SK-N-MC (cell line): ENCODE data around the gene CCRL2.

ENCODE experiments used
- DNase-seq: peaks from one replicate; pipeline ENCODE4 v3.0.0-alpha.2; 2011; ENCODE audit warnings: low read depth, low spot score
- H3K27ac ChIP-seq: fragments of 200-600 bp; sonication (generic); 2 replicates; pipeline ENCODE4 v1.5.1; 2016; ENCODE audit warnings: mixed run types
- H3K36me3 ChIP-seq: fragments of 200-600 bp; sonication (generic); 2 replicates; pipeline ENCODE4 v1.6.1; 2017; ENCODE audit warnings: antibody characterized with exemption, low read length, mixed read lengths; ENCODE audit not compliant: insufficient read depth
- H3K4me3 ChIP-seq: fragments of 200-600 bp; sonication (generic); 2 replicates; pipeline ENCODE4 v1.5.1; 2016
- H3K9ac ChIP-seq: fragments of 200-600 bp; sonication (generic); 2 replicates; pipeline ENCODE4 v1.8.0; 2017; ENCODE audit warnings: mixed run types, mixed read lengths; ENCODE audit not compliant: insufficient read length
- H3K9me3 ChIP-seq: fragments of 200-600 bp; sonication (generic); 2 replicates; pipeline ENCODE4 v1.6.1; 2017; ENCODE audit warnings: low read depth, mild to moderate bottlenecking, antibody characterized with exemption, low read length, moderate library complexity, mixed read lengths
- EZH2 ChIP-seq: fragments of 200-600 bp; sonication (generic); IDR thresholded peaks from one replicate; pipeline ENCODE4 v1.6.1; 2017; ENCODE audit warnings: antibody characterized with exemption
- FOXP2 ChIP-seq: optimal IDR thresholded peaks from 2 replicates; pipeline ENCODE3; 2011; ENCODE audit warnings: mild to moderate bottlenecking, moderate library complexity; ENCODE audit not compliant: insufficient read depth; ENCODE audit errors: extremely low read length, control extremely low read depth
- POLR2AphosphoS5 ChIP-seq: IDR thresholded peaks from 2 replicates; pipeline ENCODE4 v1.6.1; 2012; ENCODE audit warnings: mild to moderate bottlenecking, low read depth, low read length, borderline replicate concordance

Gene CCRL2

GRCh38 chr3:46393011-46393410 is 14.0 kb upstream of the CCRL2 start:
- no peaks in the 10 kb centered on the region for H3K9me3 ChIP-seq
- no peaks in the 10 kb centered on the region for H3K36me3 ChIP-seq
- DNase-seq, result no peak
- TF ChIP-seq POLR2AphosphoS5, result no peak
- no peak for TF ChIP-seq FOXP2
- TF ChIP-seq EZH2, result no peak
- H3K4me3 ChIP-seq, result no peak overlapping the region
- no peak overlapping the region for H3K9ac ChIP-seq
- H3K27ac ChIP-seq, result no peak overlapping the region

- no peak overlapping the region for H3K9ac ChIP-seq
- no peak overlapping the region for H3K4me3 ChIP-seq
- no peak for DNase-seq
- H3K9me3 ChIP-seq, result no peaks in the 10 kb centered on the region
- TF ChIP-seq POLR2AphosphoS5, result no peak
- no peak overlapping the region for H3K27ac ChIP-seq
- no peaks in the 10 kb centered on the region for H3K36me3 ChIP-seq
Measured at GRCh38 chr3:46393554-46394434, 13.3 kb upstream of the CCRL2 start.

GRCh38 chr3:46395210-46395661 is 11.8 kb upstream of the CCRL2 start:
- Histone ChIP-seq H3K36me3 (no peaks in the 10 kb centered on the region), H3K27ac (no peak overlapping the region), H3K9me3 (no peaks in the 10 kb centered on the region), H3K4me3 (no peak overlapping the region), H3K9ac (no peak overlapping the region)
- TF ChIP-seq POLR2AphosphoS5 (no peak), EZH2 (no peak), FOXP2 (no peak)
- DNase-seq, result no peak

- DNase-seq, result no peak
- TF ChIP-seq POLR2AphosphoS5 (no peak), FOXP2 (no peak), EZH2 (no peak)
- no peak overlapping the region for H3K9ac ChIP-seq
- no peak overlapping the region for H3K27ac ChIP-seq
- no peak overlapping the region for H3K4me3 ChIP-seq
- no peaks in the 10 kb centered on the region for H3K9me3 ChIP-seq
- H3K36me3 ChIP-seq, result no peaks in the 10 kb centered on the region
Measured at GRCh38 chr3:46395766-46396530, 11.1 kb upstream of the CCRL2 start.

- H3K27ac ChIP-seq, result no peak overlapping the region
- no peak for TF ChIP-seq EZH2
- no peak for TF ChIP-seq POLR2AphosphoS5
- no peak for TF ChIP-seq FOXP2
- H3K9ac ChIP-seq, result no peak overlapping the region
- no peak overlapping the region for H3K4me3 ChIP-seq
- H3K36me3 ChIP-seq, result no peaks in the 10 kb centered on the region
- DNase-seq, result no peak
- H3K9me3 ChIP-seq, result no peaks in the 10 kb centered on the region
Measured at GRCh38 chr3:46397111-46397510, 9.9 kb upstream of the CCRL2 start.

- TF ChIP-seq POLR2AphosphoS5 (no peak), EZH2 (no peak), FOXP2 (no peak)
- DNase-seq, result no peak
- no peaks in the 10 kb centered on the region for H3K9me3 ChIP-seq
Measured at GRCh38 chr3:46398186-46398955, 8.7 kb upstream of the CCRL2 start.

GRCh38 chr3:46399098-46399497 is 8.0 kb upstream of the CCRL2 start:
- H3K36me3 ChIP-seq, result no peaks in the 10 kb centered on the region
- no peak for DNase-seq
- H3K4me3 ChIP-seq, result no peak overlapping the region
- H3K9me3 ChIP-seq, result no peaks in the 10 kb centered on the region
- no peak overlapping the region for H3K27ac ChIP-seq
- no peak overlapping the region for H3K9ac ChIP-seq
- no peak for TF ChIP-seq POLR2AphosphoS5
- no peak for TF ChIP-seq EZH2

More at GRCh38 chr3:46398186-46398955, 8.7 kb upstream of the CCRL2 start:
- Histone ChIP-seq H3K36me3 (no peaks in the 10 kb centered on the region), H3K27ac (no peak overlapping the region), H3K4me3 (no peak overlapping the region), H3K9ac (no peak overlapping the region)

GRCh38 chr3:46399557-46399956 is 7.5 kb upstream of the CCRL2 start:
- TF ChIP-seq FOXP2 (no peak), POLR2AphosphoS5 (no peak), EZH2 (no peak)
- H3K4me3 ChIP-seq, result no peak overlapping the region
- no peak for DNase-seq
- H3K9ac ChIP-seq, result no peak overlapping the region
- no peaks in the 10 kb centered on the region for H3K36me3 ChIP-seq
- no peak overlapping the region for H3K27ac ChIP-seq
- no peaks in the 10 kb centered on the region for H3K9me3 ChIP-seq

GRCh38 chr3:46400000-46400734 is 6.9 kb upstream of the CCRL2 start:
- H3K4me3 ChIP-seq, result no peak overlapping the region
- no peak overlapping the region for H3K27ac ChIP-seq
- H3K9ac ChIP-seq, result no peak overlapping the region
- no peaks in the 10 kb centered on the region for H3K36me3 ChIP-seq
- no peak for DNase-seq
- H3K9me3 ChIP-seq, result no peaks in the 10 kb centered on the region
- no peak for TF ChIP-seq POLR2AphosphoS5
- TF ChIP-seq FOXP2, result no peak
- no peak for TF ChIP-seq EZH2
